Stimulated activated CD4-positive, alpha-beta T cell treated with anti-CD3 and anti-CD28 coated beads, Interleukin-1b, Interleukin-23, amount 100 ng/mL, for 24 hours (primary cell): ENCODE data around the gene SLC30A2.

Experiments used
- DNase-seq, 4 experiments: peaks; one replicate each; pipeline ENCODE4 v3.0.0-alpha.2; 2020; ENCODE audit warnings: low read depth in 4 of 4, low spot score in 1 of 4

SLC30A2 gene

DNA sequence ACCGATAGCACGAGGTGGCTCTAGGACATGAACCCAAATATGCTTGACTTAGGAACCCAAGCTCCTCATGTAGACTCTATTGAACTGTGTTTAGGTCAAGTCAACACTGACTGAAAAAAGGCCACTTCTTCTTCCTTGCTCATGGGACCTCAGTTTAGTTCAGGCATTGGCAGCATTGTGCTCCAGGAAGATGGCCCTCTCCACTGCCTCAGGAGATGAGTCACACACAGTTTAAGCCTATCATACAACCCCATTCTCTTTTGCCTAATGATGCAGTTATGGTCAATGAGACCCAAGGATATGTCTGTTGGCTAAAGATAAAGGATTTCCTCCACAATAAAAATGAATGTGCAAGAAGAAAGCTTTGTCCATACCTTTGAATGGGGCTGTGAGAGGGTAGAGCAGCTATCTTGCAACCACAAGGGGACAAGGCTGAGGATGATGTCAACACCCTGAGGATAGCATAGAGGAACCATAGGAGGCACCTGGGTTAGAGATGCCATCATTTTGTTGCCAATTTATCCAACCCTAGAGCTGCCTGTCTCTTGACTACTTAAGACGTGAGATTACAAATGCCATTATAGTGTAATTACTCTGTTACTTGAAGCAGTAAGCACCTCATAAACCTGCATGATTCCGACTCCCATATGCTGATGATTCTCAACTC is 24.5 kb upstream of the SLC30A2 start:
- no peak for DNase-seq

DNA sequence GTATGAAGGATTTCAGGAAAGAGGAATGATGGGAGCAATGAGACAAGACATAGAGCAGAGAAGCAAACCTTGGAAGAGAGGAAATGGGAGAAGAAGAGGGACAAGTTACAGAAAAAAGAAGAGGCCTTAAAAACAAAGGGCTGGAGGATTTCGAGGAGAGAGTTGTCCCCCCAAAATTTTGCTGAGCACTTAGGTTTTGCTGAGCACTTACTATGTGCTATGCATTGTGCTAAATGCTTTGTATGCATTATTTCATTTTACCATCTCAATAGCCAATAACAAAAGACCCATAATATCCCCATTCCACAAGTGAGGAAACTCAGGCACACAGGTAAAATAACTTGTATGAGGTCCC is 24.0 kb upstream of the SLC30A2 start:
- no peak for DNase-seq

DNA sequence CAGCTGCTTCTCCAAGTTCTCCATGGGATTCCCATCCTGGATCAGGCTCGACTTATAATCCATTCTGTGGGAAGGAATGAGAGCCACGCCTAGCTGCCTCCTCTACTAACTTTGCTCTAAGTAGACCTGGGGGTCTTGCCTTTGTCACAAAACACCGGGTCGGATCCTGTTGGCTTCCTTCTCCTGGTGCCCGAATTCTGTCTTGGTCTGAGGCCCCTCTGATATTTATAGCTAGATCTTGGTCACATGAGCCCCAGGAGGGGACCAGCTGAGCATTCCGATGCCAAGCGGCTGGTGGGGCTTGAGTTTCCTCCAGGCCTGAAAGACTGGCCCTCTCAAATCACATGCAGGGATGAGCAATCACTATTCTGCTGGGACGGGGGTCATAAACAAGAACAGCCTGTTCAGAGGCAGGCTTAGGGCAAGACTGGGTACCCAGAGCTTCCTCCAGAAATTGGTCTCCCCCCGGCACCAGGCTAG is 21.6 kb upstream of the SLC30A2 start, which contains the start of gene TRIM63:
Gene TRIM63, minus strand, starts transcription at position 199 of the 480 bp plus-strand sequence. Its CDS starts 136 bp downstream, at position 63.
- DNase-seq: no peak

DNA sequence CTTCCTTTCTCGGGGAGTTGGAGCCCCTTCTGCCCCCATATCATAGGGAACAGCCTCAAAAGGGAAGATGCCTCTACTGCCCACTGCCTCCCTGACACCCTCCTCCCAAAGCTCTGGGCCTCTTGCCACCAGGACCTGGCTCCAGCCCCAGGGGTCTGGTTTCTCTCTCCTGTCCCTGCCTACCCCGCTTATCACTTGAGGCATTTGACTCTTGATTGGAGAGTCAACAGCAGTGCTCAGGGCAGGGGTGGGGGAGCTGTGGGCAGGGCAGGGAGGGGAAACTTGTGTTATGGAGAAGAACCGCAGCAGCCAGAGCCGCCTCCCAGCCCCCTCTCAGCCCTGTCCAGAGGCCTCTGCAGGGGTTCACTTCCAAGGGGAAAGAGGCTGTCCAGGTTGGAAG is 20.9 kb upstream of the SLC30A2 start:
- no peak for DNase-seq

DNA sequence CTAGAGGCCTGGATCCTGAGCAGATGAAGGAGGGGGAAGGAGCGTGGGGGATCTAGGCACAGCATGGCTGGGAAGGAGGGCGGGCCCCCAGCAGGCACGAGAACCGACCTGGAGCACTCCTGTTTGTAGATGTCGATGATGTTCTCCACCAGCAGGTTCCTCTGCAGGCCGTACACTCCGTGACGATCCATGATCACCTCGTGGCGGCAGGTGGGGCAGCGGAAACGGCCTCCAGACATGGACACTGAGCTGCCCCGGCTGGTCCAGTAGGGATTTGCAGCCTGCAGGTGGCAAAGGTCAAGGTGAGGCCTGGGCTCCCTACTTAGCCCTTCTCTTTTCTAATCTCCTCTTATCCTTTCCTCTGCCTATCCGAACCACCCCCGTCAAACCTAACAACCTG is 20.2 kb upstream of the SLC30A2 start:
- DNase-seq: no peak

DNA sequence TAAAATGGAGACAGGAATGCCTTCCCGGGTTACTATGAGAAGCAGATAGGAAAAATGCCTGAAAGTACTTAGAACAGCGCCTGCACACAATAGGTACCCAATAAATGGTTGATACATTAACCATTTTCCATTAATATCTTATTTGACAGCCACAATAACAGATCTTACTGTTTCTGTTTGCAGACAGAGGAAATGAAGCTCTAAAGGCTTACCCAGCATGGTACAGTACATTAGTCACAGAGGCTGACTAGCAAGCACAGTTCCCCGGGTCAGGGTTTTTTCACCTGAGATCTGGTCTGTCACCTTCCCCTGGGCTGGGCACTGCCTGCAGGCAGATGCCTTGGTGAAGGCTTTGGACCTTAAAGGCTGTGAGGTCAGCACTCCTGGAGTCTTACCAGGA is 18.6 kb upstream of the SLC30A2 start:
- DNase-seq: no peak

DNA sequence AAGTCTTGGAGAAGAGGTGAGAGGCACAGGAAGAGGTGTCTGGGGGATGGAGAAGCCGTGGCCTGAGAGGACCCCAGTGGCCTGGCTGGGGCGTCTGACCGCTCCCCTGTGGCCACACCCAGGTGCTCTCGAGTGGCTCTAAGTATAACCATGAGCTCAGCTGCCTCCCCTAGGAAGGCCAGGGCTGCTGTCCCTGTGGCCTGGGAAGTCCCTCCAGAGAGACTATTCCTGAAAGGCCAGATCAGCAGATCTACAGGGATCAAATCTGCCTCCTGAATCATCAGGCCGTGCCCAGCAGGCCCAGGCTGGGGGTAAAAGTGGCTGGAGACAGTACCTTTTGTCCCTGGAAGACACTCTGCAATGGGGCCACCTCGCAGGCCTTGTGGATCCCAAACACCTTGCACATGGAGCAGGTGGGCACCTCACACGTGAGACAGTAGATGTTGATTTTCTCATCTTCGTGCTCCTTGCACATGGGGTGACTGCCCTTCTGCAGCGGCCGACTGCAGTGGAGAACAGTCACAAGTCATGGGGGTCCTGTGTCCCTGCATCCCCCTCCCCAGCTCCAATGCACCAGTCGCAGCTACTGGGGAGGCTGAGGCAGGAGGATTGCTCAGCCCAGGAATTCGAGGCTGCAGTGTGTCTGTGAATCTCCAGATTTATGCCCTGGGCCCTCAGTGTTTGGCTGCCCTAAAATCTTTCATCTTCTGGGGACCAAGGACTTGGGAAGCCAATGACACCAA is 15.1 kb upstream of the SLC30A2 start:
- no peak for DNase-seq

DNA sequence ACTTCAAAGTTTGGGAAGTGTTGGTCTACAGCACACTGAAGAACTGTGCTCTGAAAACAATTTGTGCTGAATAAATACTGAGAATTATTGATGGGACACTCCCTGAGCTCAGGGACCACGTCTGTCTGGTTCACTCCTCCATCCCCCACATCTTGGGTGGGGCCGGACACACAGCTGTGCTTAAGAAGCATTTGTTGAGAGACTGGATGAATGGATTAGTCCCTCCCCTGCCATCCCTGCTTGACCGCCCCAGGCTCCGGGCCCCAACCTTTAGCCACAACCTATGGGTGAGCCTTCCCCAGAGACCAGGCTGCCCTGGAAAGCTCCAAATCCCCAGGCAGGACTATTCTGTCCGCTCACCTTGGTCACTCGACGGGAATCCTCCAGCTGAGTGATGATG is 14.0 kb upstream of the SLC30A2 start:
- DNase-seq: no peak

DNA sequence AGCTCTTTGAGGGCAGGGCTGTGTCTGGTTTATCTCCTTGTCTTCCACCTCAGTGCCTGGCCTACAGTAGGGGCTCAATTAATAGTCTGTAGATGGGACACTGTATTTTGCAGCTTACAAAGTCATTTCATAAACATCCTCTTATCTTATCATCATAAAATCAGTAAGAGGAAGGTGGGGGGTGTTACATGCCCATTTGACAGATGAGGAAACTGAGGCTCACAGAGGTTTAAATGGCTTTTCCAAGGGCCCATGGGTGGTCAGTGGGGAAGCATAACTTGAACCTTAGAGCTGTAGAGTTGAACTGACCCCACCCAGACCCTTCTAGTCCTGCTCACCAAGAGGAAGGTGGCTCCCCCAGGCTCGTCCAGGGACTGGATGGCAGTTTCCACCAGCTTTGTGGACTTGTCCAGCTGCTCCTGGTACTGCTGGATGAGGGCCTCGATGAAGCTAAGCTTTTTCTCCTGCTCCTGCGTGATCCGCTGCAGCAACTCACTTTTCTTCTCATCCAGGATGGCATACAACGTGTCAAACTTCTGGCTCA is 12.2 kb upstream of the SLC30A2 start:
- DNase-seq: no peak

DNA sequence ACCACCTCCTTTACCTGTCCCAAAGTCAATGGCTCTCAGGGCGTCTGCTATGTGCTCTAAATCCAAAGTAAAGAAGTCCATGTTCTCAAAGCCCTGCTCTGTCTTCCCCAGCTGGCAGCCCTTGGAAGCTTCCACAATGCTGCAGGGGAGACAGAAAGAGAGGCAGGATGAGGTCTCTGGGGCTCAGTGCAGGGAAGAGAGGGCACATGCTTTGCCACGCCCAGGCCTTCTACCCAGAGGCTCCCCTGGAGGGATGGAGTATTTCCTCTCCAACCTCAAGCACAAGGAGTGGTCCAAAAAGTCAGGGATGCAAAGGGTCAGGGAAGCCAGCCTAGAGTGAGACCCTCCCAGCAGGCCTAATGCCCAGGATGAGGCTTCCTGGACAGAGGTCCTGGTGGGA is 11.3 kb upstream of the SLC30A2 start:
- no peak for DNase-seq

DNA sequence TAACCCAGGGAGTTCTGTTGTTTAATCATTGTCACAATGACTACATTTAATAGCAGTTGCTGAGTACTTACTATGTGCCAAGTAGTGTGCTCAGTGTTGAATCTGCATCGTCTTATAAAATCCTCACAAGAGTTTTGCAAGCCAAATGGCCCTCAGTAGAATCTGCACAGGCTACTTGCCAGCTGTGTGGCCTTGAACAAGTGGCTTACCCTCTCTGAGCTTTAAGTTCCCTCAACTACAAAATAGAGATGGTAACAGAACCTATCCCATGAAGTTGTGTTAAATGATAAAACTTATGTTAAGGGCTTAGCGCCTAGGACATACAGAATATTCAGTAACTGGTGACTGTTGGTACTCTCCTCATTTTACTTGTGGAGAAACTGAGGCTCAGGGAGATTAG is 9.1 kb upstream of the SLC30A2 start:
- DNase-seq: no peak

DNA sequence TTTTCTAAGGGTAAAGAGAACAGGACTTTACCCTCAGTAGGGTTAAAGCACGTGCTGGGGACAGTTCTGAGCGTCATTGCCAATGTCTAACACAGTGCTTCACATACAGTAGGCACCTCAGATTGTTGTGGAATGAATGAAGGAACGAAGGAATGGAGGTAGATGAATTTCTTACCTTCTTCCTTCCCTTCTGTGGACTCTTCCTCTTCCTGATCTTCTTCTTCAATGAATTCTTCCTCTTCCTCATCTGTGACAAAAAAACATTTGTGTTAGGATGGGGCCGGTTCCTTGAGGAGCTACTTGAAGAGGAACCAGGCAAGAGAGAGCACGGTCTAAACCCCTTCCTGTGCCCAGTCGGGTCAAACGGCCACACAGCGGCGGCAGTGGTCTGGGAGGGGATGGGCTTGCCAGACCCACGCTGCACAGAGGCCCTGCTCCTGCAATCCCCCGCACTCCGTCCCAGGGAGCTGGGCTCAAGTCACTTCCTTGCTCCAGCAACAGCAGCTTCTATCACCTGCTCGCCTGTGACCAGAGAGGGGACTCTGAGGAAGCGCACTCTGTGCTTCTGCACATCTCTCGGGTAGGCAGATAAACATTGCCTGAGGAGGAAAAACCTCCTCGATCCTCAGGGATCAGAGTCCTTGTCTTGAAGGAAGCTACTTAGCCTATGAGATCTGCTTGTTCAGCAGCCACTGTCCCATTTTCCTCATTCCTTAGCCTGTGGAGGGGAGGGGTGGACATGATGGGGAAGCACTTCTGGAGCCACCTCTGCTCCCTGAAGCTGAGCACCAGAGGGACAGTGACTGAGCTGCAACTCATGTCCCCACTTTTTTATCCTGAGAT is 8.0 kb upstream of the SLC30A2 start:
- no peak for DNase-seq

DNA sequence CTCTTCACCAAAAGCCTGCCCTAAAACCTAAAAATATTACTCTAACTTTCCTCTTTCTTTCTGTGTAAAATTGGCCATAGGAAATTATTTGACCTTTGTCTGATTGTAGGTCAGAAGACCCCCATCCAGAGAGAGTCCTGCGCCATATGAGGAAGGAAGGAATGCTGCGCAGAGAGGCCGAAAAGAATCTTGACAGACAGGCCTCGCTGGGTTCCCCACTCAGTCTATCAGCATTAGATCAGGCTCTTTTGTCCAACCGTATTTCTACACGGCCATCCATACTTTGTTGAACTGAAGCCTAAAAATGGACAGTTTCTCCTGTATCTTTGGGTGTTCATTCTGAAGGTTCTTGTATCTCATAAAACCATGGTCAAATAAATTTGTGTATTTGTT is 4.3 kb upstream of the SLC30A2 start:
- DNase-seq: no peak

DNA sequence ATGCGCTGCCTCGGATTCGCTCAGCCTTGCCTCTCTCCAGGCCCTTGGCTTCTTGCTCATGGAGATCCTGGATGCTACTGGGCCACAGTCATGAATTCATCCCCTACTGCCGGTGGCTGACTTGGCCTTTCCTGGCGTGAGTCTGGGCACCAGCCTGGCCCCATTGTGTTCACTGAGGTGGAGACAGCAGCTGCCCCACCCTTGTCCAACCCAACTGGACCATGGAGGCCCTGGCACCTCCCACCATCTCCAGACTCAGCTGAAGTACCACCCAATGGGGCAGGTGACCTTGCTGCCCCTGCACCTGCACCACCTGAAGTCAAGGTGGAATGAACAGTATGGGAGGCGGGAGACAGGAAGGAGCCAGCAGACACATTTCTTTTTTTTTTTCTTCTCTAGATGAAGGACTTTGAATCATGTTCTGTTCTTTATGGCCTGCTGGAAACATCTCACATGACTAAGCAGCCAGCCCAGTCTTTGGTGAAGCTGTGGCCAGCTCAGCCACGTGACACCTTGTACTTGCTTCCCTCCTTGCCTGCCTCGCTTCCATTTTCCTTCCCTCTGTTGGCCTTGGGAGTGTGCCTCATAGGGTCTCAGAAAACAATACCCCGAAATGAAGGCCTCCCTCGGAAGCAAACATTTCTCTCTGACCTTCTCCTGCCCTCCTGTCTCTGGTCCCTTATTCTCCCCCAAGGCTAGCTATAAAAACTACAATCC is 3.8 kb upstream of the SLC30A2 start:
- no peak for DNase-seq

DNA sequence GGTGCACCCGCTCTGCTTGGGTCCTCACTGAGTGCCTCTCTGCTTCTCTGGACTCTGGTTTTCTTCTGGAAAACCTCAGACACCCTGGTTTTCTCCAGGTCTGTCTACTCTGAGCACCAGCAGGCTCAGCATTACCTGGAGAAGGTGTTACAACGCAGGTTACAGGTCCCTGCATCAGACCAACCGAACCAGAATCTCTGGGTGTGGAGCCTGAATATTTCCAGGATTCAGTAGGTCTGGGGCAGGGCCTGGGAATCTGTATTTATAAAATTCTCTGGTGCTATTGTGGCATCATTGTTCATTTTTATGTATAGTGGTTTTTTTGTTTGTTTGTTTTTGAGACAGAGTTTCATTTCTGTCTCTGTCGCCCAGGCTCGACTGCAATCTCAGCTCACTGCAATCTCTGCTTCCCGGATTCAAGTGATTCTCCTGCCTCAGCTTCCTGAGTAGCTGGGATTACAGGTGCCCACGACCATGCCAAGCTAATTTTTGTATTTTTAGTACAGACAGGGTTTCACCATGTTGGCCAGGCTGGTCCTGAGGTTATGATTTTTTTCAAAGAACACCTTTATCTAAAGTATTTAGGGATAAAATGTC is 1.5 kb upstream of the SLC30A2 start:
- no peak for DNase-seq

DNA sequence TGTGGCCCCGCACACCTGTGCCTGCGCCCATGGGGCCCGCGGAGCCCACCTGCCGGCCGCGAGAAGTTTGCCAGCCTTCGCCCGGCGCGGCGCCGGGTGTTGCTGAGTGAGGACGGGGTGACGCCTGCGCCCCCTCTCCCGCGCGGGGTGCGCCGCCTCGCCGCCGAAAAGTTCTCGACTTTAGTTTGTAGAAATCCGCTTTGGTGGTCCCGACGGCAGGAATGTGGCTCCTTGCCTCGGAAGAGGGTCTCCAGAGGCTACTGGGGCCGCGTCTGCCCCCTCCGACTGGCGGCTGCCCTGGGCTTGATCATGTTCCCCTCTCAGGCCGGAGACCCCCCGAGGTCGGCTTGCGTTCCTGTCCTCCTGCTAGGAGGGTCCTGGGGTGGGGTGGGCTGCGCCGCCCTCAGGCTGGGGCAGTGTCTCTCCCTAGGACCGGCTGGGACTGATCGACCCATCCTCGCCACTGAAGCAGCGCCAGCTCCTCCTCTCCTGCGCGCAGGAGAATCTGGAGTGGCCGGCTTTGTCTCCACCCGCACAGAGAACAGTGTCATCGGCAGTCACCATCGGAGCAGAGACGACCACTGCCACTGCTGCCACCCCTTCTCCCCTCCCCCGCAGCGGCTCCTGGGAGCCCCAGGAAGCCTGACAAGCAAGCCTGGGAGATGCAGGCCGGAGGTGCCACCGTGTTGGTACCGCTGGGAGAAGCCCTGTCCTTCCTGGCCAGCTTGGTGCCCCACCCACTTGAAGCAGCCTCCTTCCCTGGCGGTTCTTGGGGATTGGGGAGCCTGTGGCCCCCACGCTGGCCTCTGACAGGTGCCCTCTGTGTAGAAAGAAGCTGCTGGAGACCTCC is 553 bp upstream of the SLC30A2 start:
- DNase-seq: no peak

DNA sequence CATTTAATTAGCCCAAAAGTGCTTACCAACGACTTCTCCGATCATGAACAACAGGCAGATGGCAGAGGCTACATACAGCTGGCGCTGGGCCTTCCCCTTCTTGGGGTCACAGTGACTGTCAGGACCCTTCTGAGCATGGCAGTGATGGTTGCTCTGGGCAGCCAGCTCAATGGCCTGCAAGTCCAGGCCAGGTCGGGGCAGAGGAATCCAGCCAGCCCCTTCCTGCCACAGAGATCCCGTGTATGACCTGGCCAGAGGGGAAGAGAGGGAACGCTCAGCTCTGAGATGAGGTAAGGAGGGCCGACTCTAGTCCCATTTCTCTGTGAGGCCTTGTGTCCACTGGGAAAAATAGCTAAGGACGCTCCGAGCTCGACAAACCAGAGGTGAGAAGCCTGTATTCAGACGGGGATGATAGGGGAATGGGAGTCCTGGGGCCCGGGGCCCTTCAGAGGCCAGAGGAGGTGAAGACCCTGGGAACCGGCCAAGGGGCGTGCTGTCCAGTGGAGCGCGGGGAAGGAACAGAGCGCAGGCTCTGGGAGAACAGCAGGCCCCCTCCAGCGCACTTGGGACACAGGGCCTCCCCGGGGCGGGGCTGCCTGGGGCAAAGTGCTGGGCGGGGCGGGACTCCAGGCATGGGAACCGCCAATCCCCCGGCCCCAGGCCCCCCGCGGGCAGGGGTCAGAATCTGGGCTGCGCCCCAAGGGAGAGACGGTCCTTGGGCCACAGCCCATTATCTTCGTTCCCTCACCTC is 772 bp downstream of the SLC30A2 start:
- DNase-seq: no peak

DNA sequence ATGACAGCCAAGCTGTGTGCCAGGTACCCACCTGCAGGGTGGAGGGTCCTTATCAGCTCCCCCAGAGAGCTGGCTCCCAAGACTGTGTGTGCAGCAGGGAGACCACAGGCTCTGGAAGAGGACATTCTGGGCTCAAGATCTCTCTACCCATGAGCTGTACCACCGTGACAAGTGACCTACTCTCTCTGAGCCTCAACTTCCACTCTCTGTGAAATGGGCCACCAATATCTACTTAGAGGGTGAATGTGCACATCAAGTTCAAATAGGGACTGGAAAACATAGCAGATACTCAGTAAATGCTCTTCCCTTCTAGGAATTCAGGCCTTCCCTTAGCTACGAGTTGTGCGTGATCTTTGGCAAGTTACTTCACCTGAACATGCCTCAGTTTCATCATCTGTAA is 1.5 kb downstream of the SLC30A2 start:
- no peak for DNase-seq

DNA sequence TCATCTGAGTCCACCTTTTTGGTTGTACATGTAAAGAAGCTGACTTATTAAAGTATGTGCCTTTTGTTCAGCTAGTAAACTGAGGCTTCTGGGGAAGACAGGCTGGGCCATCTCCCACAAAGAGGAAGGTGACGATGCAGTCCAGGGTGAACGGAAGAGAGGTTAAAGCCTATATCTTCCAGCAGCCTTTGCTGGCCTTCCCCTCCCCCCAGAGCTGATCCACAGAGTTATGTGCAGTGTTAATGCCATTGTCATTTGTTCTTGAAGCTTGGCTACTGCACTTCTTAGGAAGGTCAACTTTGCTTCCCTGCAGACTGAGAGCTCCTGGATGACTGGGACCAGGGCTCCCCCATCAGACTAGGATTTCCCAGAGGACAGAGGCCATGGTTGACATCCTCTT is 2.2 kb downstream of the SLC30A2 start:
- DNase-seq: no peak
